ENCODE data around the gene HSD17B14. TPM values are rescaled to one million over a fixed set of nuclear protein-coding genes. Genes with fewer than 3 reads are reported as not detected.

The HSD17B14 gene
- total and polyA plus RNA-seq, 2 of the 13 experiments (the other 11 are each of a cell fraction or from before 2014, with no cell fraction given) = 0.58 to 1.2 TPM

DNA sequence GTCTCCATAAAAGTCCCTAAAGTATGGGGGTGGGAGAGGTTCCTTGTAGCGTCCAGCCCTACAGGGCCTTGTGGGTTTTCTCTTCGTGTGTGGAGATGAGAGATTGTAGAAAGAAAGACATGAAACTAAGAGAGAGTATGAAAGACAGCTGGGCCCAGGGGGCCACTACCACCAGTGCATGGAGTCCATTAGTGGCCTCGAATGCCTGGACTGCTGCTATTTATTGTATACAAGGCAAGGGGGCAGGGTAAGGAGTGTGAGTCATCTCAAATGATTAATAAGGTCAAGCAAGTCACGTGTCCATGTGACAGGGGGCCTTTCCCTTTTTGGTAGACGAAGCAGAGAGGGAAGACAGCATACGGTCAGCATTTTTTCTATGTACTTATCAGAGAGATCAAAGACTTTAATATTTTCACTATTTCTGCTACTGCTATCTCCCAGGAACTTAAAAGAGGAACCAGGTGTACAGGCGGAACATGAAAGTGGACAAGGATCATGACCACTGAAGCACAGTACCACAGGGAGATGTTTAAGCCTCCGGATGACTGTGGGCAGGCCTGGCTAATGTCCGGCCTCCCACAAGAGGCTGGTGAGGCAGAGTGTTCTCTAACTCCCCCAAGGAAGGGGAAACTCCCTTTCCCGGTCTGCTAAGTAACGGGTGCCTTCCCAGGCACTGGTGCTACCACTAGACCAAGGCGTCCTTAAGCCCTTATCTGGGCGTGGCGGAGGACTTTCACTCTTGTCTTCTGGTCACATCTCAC is 55.5 kb downstream of the HSD17B14 start:
- peak; percentile 88 for DNase-seq (ENCODE audit: low spot score)
- FAIRE-seq = no peak
- peak overlapping the region; percentile 38 for H3K9ac ChIP-seq (ENCODE audit: insufficient read depth, low read depth, low read length)
- no peaks in the 10 kb centered on the region for H3K9me3 ChIP-seq (ENCODE audit: low read length)
- H3K4me2 ChIP-seq (ENCODE audit: low read depth, low read length) = peak overlapping the region; percentile 93
- POLR2A ChIA-PET = interaction anchor here (1.5 kb wide), 1 partner anchor 26 kb away, joined by 3 read pairs; no protein-coding TSS in a partner anchor
- intact Hi-C loops (cut with micrococcal nuclease; ENCODE audit: unreplicated experiment) (loop anchor here (10.0 kb wide), 1 partner anchor 184 kb away; the partner anchor contains the start of gene FTL), in situ Hi-C loops (cut with HindIII; ENCODE audit: extremely low pct_ligation_motif_present, low pct_unique_long_range_greater_than_20kb) (loop anchor here (10.0 kb wide), 1 partner anchor 106 kb away; the partner anchor contains the start of gene NTN5)
- H3K79me2 ChIP-seq (ENCODE audit: insufficient read depth, low read length) = no peaks in the 10 kb centered on the region
- ATAC-seq = peak; percentile 56
- H3K4me3 ChIP-seq (replicated peaks in 1 of 3; ENCODE audit: insufficient read depth in 1 of 3, low read depth in 2 of 3, low read length in 3 of 3) = peak overlapping the region in 1 of 3 experiments; percentile 55; a peak in 2 of 6 replicates
- H3K27ac ChIP-seq (ENCODE audit: extremely low read length, insufficient read depth, low read length) = no peak overlapping the region
- no peaks in the 10 kb centered on the region for H3K36me3 ChIP-seq (replicated peaks in 1 of 2; ENCODE audit: control insufficient read depth in 1 of 2, insufficient read depth in 2 of 2, low read length in 2 of 2)
- H3K4me1 ChIP-seq (ENCODE audit: insufficient read depth, low read length) = peaks cover 54% of the 10 kb centered on the region
- CTCF ChIA-PET (ENCODE audit: low intra/inter-chr PET ratio, low total read pairs) = no interaction called here
- BruUV-seq (replicated peaks) = no TSS peak
- 6% methylated on average over 13 of the region's 14 CpGs for WGBS (ENCODE audit: low lambda C conversion rate)
- H4K20me1 ChIP-seq (ENCODE audit: insufficient read depth, low read length) = no peaks in the 10 kb centered on the region
- H2AFZ ChIP-seq (ENCODE audit: low read length) = peak overlapping the region; percentile 42
- H3K27me3 ChIP-seq (ENCODE audit: control insufficient read depth in 1 of 2, insufficient read depth in 2 of 2, low read length in 2 of 2) = no peaks in the 10 kb centered on the region; a peak in 1 of 5 replicates
- 0 out of 2 replicates have a peak, but pooled peaks have one; percentile 38 for TF ChIP-seq SATB2 (CRISPR knock-in tag; IDR thresholded peaks at IDR 0.05)
- TF ChIP-seq ATF1 (CRISPR knock-in tag; IDR thresholded peaks at IDR 0.05) = no peak
- no peak for TF ChIP-seq ZNF12 (CRISPR knock-in tag; IDR thresholded peaks at IDR 0.05)
- TF ChIP-seq, protein P1, sequence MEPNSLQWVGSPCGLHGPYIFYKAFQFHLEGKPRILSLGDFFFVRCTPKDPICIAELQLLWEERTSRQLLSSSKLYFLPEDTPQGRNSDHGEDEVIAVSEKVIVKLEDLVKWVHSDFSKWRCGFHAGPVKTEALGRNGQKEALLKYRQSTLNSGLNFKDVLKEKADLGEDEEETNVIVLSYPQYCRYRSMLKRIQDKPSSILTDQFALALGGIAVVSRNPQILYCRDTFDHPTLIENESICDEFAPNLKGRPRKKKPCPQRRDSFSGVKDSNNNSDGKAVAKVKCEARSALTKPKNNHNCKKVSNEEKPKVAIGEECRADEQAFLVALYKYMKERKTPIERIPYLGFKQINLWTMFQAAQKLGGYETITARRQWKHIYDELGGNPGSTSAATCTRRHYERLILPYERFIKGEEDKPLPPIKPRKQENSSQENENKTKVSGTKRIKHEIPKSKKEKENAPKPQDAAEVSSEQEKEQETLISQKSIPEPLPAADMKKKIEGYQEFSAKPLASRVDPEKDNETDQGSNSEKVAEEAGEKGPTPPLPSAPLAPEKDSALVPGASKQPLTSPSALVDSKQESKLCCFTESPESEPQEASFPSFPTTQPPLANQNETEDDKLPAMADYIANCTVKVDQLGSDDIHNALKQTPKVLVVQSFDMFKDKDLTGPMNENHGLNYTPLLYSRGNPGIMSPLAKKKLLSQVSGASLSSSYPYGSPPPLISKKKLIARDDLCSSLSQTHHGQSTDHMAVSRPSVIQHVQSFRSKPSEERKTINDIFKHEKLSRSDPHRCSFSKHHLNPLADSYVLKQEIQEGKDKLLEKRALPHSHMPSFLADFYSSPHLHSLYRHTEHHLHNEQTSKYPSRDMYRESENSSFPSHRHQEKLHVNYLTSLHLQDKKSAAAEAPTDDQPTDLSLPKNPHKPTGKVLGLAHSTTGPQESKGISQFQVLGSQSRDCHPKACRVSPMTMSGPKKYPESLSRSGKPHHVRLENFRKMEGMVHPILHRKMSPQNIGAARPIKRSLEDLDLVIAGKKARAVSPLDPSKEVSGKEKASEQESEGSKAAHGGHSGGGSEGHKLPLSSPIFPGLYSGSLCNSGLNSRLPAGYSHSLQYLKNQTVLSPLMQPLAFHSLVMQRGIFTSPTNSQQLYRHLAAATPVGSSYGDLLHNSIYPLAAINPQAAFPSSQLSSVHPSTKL (CRISPR knock-in tag; IDR thresholded peaks at IDR 0.05) = peak; percentile 70
- TF ChIP-seq NR2F1 (CRISPR knock-in tag; IDR thresholded peaks at IDR 0.05) = peak in 1 of 2 experiments; percentile 49; a peak in 1 of 4 replicates
- TF ChIP-seq ZKSCAN8 (CRISPR knock-in tag; IDR thresholded peaks at IDR 0.05; ENCODE audit: borderline replicate concordance) = no peak
- no peak for TF ChIP-seq REXO4 (CRISPR knock-in tag; IDR thresholded peaks at IDR 0.05; ENCODE audit: borderline replicate concordance)
- TF ChIP-seq TBX3 (IDR thresholded peaks at IDR 0.05; ENCODE audit: borderline replicate concordance) = 0 out of 2 replicates have a peak, but pooled peaks have one; percentile 15
- TF ChIP-seq ZNF230 (CRISPR knock-in tag; IDR thresholded peaks at IDR 0.05) = no peak
- no peak; the same call in 1 of the 2 replicates for TF ChIP-seq CEBPG (CRISPR knock-in tag; IDR thresholded peaks at IDR 0.05)
- TF ChIP-seq ERF (CRISPR knock-in tag; IDR thresholded peaks at IDR 0.05) = peak; percentile 19; the same call in 1 of the 2 replicates
- no peak for TF ChIP-seq NFATC3 (CRISPR knock-in tag; IDR thresholded peaks at IDR 0.05)
- TF ChIP-seq ZNF235 (CRISPR knock-in tag; IDR thresholded peaks at IDR 0.05; ENCODE audit: borderline replicate concordance) = no peak
- no peak for TF ChIP-seq CBX1 (IDR thresholded peaks at IDR 0.05; ENCODE audit: low read depth)
- no peak for TF ChIP-seq ZNF883 (CRISPR knock-in tag; IDR thresholded peaks at IDR 0.05; ENCODE audit: not compliant biosample characterization)
- TF ChIP-seq SP5 (CRISPR knock-in tag; IDR thresholded peaks at IDR 0.05; ENCODE audit: borderline replicate concordance, low read depth) = peak; percentile 48; the same call in 1 of the 2 replicates
- TF ChIP-seq, protein P2, sequence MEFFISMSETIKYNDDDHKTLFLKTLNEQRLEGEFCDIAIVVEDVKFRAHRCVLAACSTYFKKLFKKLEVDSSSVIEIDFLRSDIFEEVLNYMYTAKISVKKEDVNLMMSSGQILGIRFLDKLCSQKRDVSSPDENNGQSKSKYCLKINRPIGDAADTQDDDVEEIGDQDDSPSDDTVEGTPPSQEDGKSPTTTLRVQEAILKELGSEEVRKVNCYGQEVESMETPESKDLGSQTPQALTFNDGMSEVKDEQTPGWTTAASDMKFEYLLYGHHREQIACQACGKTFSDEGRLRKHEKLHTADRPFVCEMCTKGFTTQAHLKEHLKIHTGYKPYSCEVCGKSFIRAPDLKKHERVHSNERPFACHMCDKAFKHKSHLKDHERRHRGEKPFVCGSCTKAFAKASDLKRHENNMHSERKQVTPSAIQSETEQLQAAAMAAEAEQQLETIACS (CRISPR knock-in tag; IDR thresholded peaks at IDR 0.05) = no peak
- no peak for TF ChIP-seq MTF2 (CRISPR knock-in tag; IDR thresholded peaks at IDR 0.05; ENCODE audit: borderline replicate concordance)
- no peak for TF ChIP-seq ZNF780A (CRISPR knock-in tag; IDR thresholded peaks at IDR 0.05)

All from HepG2 (cell line).